Mesodermal cell (in vitro differentiated cells): Measurements from ENCODE around the gene CLDN24.

Experiments
- H3K27ac ChIP-seq: 2 replicates; pipeline ENCODE4 v1.7.0; 2013; ENCODE audit warnings: mild to moderate bottlenecking, low read depth, low read length, moderate library complexity; ENCODE audit not compliant: severe bottlenecking
- H3K36me3 ChIP-seq: 2 replicates; pipeline ENCODE4 v1.7.1; 2013; ENCODE audit warnings: mild to moderate bottlenecking, low read length, moderate library complexity; ENCODE audit not compliant: control insufficient read depth, insufficient read depth
- H3K4me1 ChIP-seq: one replicate; pipeline ENCODE4 v1.7.1; 2013; ENCODE audit warnings: mild to moderate bottlenecking, low read length; ENCODE audit not compliant: insufficient read depth, control insufficient read depth, poor library complexity, severe bottlenecking
- H3K4me3 ChIP-seq: 2 replicates; pipeline ENCODE4 v1.7.0; 2013; ENCODE audit warnings: low read length, control low read depth, mild to moderate bottlenecking; ENCODE audit not compliant: insufficient read depth, poor library complexity, severe bottlenecking; ENCODE audit errors: extremely low read depth
- H3K9me3 ChIP-seq: 2 replicates; pipeline ENCODE4 v1.7.1; 2013; ENCODE audit warnings: mild to moderate bottlenecking, low read length, moderate library complexity; ENCODE audit not compliant: control insufficient read depth
- WGBS, 2 experiments: methylation state at CpG; one replicate each; pipeline ENCODE4 v1.1.5; 2013; ENCODE audit warnings: missing lambda C conversion rate in 2 of 2; ENCODE audit not compliant: insufficient coverage in 2 of 2; 5-methylcytosine and 5-hydroxymethylcytosine counted together

Gene CLDN24

DNA sequence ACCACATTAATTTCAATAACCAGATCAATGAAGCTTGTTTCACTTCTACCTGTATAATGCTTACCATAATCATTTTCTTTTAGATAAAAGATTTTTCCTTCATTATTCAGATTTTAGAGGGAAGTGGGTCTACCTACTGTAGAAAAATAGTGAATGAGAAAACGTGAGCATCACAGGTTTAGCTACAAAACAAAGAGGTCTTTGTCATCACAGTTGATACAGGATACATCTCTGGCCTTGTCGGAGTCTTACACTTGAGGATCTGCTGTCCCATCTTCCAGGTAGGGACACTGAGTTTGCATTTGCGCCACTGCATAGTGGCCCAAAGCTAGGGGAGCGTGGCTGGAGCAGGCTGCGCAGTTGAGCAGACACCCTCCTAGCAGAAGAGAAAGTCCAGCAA, 710 bp downstream of the CLDN24 start:
- H3K9me3 ChIP-seq: peaks cover 12% of the 10 kb centered on the region
- H3K36me3 ChIP-seq: peaks cover 30% of the 10 kb centered on the region
- H3K4me3 ChIP-seq: no peak overlapping the region
- 93 to 98% methylated on average over 4 of the region's 5 CpGs for WGBS, 2 experiments
- no peak overlapping the region for H3K27ac ChIP-seq
- no peaks in the 10 kb centered on the region for H3K4me1 ChIP-seq

DNA sequence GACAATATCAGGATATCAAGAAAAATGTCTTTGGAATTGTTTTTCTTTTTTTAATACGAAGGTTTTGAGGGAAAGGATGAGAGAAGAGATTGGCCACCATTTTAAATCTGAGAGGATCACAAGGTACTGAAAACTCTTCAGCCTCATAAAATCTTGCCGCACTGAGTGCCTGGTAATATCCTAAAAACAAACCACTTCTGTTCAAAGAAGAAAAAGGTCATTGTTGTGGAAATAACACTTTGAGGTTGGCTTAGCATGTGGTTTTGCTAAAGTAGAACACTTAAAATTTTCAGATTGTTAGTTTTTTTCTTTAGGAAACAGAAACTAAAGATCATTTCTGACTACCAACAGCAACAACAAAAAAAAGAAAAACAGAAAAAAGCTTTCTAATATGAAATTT, 1.1 kb downstream of the CLDN24 start:
- peaks cover 35% of the 10 kb centered on the region for H3K36me3 ChIP-seq
- WGBS, 2 experiments: no CpG with 5 or more reads among the region's 2 CpGs
- H3K4me1 ChIP-seq: no peaks in the 10 kb centered on the region
- H3K4me3 ChIP-seq: no peak overlapping the region
- H3K27ac ChIP-seq: no peak overlapping the region
- peaks cover 8% of the 10 kb centered on the region for H3K9me3 ChIP-seq

DNA sequence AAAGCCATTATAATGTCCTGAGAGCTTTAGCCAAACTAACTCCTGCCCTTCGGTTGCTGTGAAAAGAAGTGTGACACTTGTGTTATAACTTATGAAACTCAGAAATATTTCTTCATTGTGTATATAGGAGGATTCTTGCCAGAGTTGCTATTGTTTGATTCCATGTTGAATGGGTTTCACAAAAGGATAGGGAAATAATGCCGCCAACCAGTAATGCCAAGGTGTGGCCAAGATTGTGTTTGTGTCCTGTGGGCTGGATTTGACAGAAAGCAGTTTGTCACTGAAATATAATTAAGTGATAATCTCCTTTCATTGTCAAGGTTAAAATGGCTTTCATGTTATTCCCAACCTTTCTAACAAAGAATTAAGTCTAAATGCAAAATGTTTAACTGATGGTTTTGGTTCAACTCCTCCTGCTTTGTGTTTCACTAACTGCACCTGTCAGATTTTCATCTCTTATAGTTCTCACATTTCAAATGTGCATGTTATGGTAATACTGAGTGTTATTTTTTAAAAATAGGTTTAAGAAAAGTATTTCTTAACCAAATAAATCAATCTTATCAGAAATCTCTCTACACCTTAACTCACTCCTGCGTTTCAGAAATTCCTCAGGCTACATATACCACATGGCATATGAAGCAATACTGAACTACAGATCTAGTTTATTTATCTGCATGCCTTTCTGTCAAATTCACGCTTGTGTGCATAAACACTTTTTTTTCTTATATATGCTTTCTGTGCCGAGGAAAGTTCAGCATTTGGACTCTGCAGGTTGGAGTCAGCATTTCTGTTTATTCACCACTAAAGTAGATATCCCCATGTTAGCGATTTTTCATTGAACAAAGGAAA, 1.8 kb downstream of the CLDN24 start, which contains the start of gene CLDN22:
CLDN22 (minus strand) TSS at position 66 of the 849 bp plus-strand sequence; CDS start at position 8, 58 bp downstream.
- Histone ChIP-seq H3K9me3 (peaks cover 2% of the 10 kb centered on the region), H3K4me1 (no peaks in the 10 kb centered on the region), H3K36me3 (peaks cover 37% of the 10 kb centered on the region), H3K27ac (no peak within 1 kb of the TSS), H3K4me3 (no peak within 1 kb of the TSS)
- WGBS, 2 experiments: 97 to 98% methylated on average over 3 to 4 of the region's 6 CpGs

DNA sequence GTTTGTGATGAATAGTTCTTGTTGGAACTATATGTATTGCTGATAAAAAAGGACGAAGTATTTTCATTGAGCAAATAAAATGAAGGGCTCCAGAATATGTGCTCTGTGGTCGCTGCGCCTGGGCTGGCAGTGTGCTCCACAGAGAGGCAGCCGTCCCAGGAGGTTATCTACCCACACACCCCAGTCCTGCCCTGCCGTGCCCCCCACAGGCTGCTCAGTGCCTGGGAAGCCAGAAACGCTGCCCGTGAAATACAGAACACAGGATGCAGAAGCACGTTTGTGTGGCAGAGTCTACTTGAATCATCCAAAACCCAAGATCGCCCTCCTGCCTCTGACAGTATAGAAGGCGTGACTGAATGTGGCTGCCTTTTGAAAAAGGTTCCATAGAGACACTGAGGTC, 3.6 kb downstream of the CLDN24 start:
- Histone ChIP-seq H3K36me3 (peaks cover 55% of the 10 kb centered on the region), H3K4me1 (no peaks in the 10 kb centered on the region), H3K9me3 (no peaks in the 10 kb centered on the region), H3K4me3 (no peak overlapping the region), H3K27ac (no peak overlapping the region)
- WGBS, 2 experiments: 85 to 98% methylated on average over 5 of the region's 10 CpGs

DNA sequence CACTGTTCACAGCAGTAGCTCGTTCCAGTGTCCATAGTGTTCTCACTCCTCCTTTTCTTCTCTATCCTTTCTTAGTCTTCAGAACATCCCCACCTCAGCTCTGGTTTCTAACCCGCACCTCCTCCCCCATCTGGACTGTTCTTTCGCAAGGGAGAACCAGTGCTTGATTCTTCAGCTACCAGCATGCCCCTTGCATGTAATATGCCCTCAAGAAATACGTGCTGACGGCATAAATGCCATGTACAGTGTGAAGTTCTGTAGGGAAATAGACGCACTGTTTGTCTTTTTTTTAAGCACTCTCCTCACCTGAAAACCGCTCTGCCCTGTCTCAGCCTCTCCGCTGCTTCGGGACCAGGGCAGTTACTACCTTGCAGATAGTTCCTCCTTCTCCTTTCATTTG, 7.4 kb downstream of the CLDN24 start:
- no peaks in the 10 kb centered on the region for H3K4me1 ChIP-seq
- peaks cover 58% of the 10 kb centered on the region for H3K36me3 ChIP-seq
- 95% methylated on average over 7 of the region's 9 CpGs for WGBS, 2 experiments
- no peaks in the 10 kb centered on the region for H3K9me3 ChIP-seq
- no peak overlapping the region for H3K27ac ChIP-seq
- no peak overlapping the region for H3K4me3 ChIP-seq

DNA sequence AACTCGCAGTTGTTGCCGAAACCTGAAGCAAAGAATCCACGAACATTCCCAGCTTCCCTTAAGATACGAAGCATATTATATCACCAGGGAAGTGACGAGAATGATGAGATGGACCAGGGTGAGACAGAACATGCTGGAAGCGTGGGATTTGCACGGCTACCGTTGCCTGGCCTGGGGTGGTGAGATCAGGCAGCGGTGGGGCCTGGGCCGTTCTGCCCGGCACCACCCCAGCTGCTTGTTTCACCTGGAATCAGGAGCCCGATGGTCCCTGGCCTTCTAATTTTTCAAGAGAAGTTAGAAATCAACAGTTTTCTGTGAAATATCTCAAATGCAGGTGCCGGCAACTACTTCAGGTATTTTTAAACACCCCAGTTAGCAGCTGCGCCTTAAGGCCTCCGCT, 7.9 kb downstream of the CLDN24 start:
- WGBS, 2 experiments: 96 to 99% methylated on average over 12 to 15 of the region's 15 CpGs
- no peak overlapping the region for H3K27ac ChIP-seq
- peaks cover 60% of the 10 kb centered on the region for H3K36me3 ChIP-seq
- H3K9me3 ChIP-seq: no peaks in the 10 kb centered on the region
- no peak overlapping the region for H3K4me3 ChIP-seq
- H3K4me1 ChIP-seq: no peaks in the 10 kb centered on the region

DNA sequence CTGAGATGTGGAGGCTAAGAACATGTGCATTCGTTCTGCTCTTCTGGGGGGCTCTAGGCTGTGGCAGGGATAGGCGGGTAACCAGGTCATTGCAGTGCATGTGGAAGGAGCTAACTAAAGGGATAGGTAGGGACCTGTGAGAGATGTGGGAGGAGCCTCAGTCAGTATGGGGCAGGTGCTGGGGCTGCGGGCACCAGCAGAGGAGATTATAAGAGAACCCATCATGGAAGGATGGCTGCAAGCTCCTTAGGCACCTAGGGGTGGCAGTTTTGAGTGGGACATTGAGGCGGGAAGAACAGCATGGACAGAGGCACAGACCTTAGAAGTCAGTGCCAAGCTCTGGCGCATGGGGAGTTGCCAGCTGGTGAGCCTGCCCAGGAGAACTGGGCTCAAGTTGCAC, 9.4 kb downstream of the CLDN24 start:
- no peaks in the 10 kb centered on the region for H3K4me1 ChIP-seq
- no peak overlapping the region for H3K27ac ChIP-seq
- no peaks in the 10 kb centered on the region for H3K9me3 ChIP-seq
- WGBS, 2 experiments: 93 to 95% methylated on average over 4 to 5 of the region's 5 CpGs
- peaks cover 60% of the 10 kb centered on the region for H3K36me3 ChIP-seq
- H3K4me3 ChIP-seq: no peak overlapping the region

DNA sequence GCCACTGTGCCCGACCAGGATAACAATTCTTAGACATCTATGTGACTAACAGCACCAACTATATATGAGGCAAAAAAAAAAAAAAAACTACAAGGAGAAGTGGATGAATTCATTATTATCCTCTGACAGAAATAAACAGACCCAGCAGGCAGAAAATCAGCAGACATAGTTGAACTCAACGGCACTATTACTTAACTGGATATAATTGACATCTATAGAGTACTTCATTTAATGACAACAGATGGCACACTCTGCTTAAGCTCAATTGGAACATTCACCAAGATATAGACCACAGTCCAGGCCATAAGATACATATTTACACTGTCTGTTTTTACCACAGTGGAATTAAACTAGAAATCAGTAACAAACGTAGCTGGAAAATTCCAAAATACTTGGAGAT, 15.4 kb downstream of the CLDN24 start:
- WGBS, 2 experiments: 80% methylated on average over 1 of the region's 3 CpGs; no CpG with 5 or more reads in 1 of the 2 experiments
- Histone ChIP-seq H3K4me3 (no peak overlapping the region), H3K36me3 (peaks cover 43% of the 10 kb centered on the region), H3K27ac (no peak overlapping the region), H3K9me3 (no peaks in the 10 kb centered on the region), H3K4me1 (no peaks in the 10 kb centered on the region)

DNA sequence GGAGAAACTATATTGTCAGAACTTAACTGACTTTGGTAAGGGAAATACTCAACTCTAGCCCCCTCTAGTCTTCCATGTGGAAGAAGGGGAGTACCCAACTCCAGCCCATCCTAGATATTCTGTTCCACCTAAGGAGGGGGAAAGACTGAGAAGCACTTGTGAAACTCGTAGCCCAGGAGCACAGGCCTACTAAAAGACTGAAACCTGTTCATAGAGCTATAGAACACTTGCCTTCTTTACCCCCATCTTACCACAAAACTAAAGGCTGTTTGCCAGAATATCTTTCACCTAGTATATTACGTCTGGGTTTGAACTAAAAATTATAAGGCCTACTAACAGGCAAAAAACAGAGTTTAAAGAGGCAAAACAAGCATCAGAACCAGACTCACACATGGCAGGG, 17.7 kb downstream of the CLDN24 start:
- no peaks in the 10 kb centered on the region for H3K9me3 ChIP-seq
- peaks cover 39% of the 10 kb centered on the region for H3K36me3 ChIP-seq
- WGBS, 2 experiments: 100% methylated on average over 1 of the region's 2 CpGs; no CpG with 5 or more reads in 1 of the 2 experiments
- H3K4me3 ChIP-seq: no peak overlapping the region
- no peaks in the 10 kb centered on the region for H3K4me1 ChIP-seq
- no peak overlapping the region for H3K27ac ChIP-seq

DNA sequence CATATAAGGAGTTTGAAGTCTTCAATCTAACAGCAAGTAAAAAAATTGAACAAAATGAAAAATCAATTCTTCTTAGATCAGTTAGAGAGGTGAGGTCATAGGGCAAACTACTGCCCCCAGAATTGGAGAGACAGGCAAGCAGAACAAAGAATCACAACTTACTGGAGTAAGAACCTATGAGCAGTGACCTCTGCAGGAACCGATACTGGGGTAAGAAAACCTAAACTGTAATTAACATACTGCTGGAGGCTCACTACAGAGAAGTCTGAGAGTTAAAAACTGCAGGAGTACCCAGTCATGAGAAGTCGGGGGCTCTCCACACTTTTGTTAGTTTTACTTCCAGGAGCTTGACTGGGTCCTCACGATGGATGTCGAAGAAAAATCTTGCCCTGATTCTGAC, 18.2 kb downstream of the CLDN24 start:
- Histone ChIP-seq H3K4me3 (no peak overlapping the region), H3K27ac (no peak overlapping the region), H3K36me3 (peaks cover 37% of the 10 kb centered on the region), H3K4me1 (no peaks in the 10 kb centered on the region), H3K9me3 (no peaks in the 10 kb centered on the region)
- WGBS, 2 experiments: 53 to 72% methylated on average over 3 to 4 of the region's 4 CpGs

DNA sequence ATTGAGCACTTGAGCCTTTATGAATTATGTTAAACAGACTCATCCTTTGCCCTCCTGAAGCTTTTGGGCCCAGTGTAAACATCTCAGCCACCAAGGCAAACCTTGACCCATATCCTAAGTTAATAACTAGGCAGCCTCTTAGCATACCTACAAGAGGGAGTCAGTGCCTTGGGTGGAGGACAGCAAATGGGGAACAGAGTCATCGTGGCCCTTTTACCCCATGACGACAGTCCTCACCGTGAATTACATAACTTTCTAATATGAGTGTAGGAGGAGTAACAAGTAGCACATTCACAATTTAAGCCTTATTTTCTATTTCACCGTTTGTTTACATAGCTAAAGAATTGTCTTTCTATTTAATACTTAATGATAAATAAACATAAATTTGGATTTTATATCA, 18.9 kb downstream of the CLDN24 start:
- Histone ChIP-seq H3K4me3 (no peak overlapping the region), H3K9me3 (no peaks in the 10 kb centered on the region), H3K27ac (no peak overlapping the region), H3K36me3 (peaks cover 41% of the 10 kb centered on the region), H3K4me1 (no peaks in the 10 kb centered on the region)
- WGBS, 2 experiments: no CpG with 5 or more reads among the region's 4 CpGs
